GM12892 (cell line): ENCODE data around the gene ATP6V0B.

ENCODE experiments used
- POLR2A ChIP-seq: IDR thresholded peaks from 2 replicates; pipeline ENCODE4 v1.6.1; 2011; ENCODE audit warnings: low read depth, low read length, control low read depth
- POLR2AphosphoS5 ChIP-seq: IDR thresholded peaks from 2 replicates; pipeline ENCODE4 v1.6.1; 2011; ENCODE audit warnings: low read depth, low read length, control low read depth
- TAF1 ChIP-seq: IDR thresholded peaks from 2 replicates; pipeline ENCODE4 v1.6.1; 2011; ENCODE audit warnings: low read depth, mild to moderate bottlenecking, control low read depth, low read length, borderline replicate concordance

DNA sequence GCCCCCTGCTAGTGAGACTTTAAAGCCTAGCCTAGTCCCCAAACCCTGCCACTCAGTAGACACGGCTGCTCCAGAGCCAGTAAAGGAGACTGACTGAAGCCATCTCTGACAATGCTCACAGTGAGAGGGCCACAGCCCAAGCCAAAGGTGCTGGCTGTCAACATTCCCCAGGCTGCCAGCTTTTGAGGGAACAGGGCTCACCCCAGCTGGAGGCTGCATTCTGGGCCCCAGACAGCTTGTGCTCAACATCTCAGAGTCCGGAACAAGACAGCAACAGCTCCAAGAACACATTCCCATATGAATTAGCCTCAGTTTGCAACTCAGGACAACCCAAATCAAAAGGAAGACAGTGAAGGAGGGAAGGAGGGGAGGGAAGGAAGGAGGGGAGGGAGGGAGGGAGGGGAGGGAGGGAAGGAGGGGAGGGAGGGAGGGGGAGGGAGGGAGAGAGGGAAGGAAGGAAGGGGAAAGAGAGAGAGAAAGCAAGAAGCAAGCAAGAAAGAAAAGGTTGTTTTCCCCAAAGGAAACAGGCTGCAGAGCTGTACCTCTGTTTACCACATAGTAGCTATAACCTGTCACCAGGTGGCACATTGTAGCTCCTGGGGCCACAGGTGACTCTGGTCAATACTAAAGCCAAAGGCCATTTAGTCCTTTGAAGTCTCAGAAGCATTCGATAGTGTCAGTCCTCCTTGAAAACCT is 35.7 kb upstream of the ATP6V0B start:
- TF ChIP-seq POLR2AphosphoS5 = no peak
- no peak for TF ChIP-seq POLR2A
- no peak for TF ChIP-seq TAF1
